ENCODE results near the gene GK.

- TF ChIP-seq CTCF (IDR thresholded peaks at IDR 0.05) (no peak), EZH2 (IDR thresholded peaks at IDR 0.05; ENCODE audit: borderline replicate concordance, insufficient read depth, low read depth, low read length, poor library complexity, severe bottlenecking) (no peak)
Measured at GRCh38 chrX:30751497-30751896, 98.3 kb downstream of the GK start.

All from B cell (primary cell).